Fibroblast of the aortic adventitia (primary cell): ENCODE results near the gene ZNF772. TPM values are rescaled to one million over a fixed set of nuclear protein-coding genes. Genes with fewer than 3 reads are reported as not detected.
"Not testable (repeated sequence)": the region's sequence is repeated elsewhere in the genome, so short reads cannot be mapped to it uniquely, and the experiment has no call there.

Experiments
- DNase-seq: peaks from one replicate; pipeline ENCODE4 v3.0.0-alpha.2; 2010; ENCODE audit warnings: low read depth
- H3K4me3 ChIP-seq: 2 replicates; pipeline ENCODE4 v1.5.1; 2011; ENCODE audit warnings: low read depth, mild to moderate bottlenecking, control low read depth, low read length, moderate library complexity
- CTCF ChIP-seq: IDR thresholded peaks from 2 replicates; pipeline ENCODE4 v1.5.1; 2011; ENCODE audit warnings: mild to moderate bottlenecking, low read length, control low read depth, inconsistent platforms; ENCODE audit not compliant: insufficient read depth
- total RNA-seq: library from RNA; depleted of rRNA; stranded (reverse); fragments of >200 nt; gene quantifications from 2 replicates; pipeline ENCODE4 v1.2.3, GENCODE V29; 2012; ENCODE audit warnings: low replicate concordance

Gene ZNF772
- total RNA-seq = 6.4 and 17.9 TPM in 2 replicates

- DNase-seq = peak; percentile 94
Measured at GRCh38 chr19:57477191-57478008, at the start of gene ZNF772. Gene ZNF772, minus strand, starts transcription at chr19:57477566. Its CDS starts 257 bp downstream, at chr19:57477309.

GRCh38 chr19:57518021-57518420 lies 40.7 kb upstream of the ZNF772 start:
- not testable (repeated sequence) for DNase-seq, H3K4me3 ChIP-seq

More at GRCh38 chr19:57477191-57478008, at the start of gene ZNF772:
- peak; percentile 81 for TF ChIP-seq CTCF
- peak within 1 kb of the TSS; percentile 92 for H3K4me3 ChIP-seq

- H3K4me3 ChIP-seq = no peak overlapping the region
- TF ChIP-seq CTCF = no peak
Measured at GRCh38 chr19:57515255-57515654, 37.9 kb upstream of the ZNF772 start.

GRCh38 chr19:57512845-57513244 lies 35.5 kb upstream of the ZNF772 start:
- no peak for TF ChIP-seq CTCF
- DNase-seq = peak; percentile 15
- no peak overlapping the region for H3K4me3 ChIP-seq

More at GRCh38 chr19:57515255-57515654, 37.9 kb upstream of the ZNF772 start:
- peak; percentile 7 for DNase-seq

GRCh38 chr19:57511484-57511883 lies 34.1 kb upstream of the ZNF772 start:
- no peak for TF ChIP-seq CTCF
- no peak overlapping the region for H3K4me3 ChIP-seq
- DNase-seq = no peak

GRCh38 chr19:57506163-57506562 lies 28.8 kb upstream of the ZNF772 start:
- no peak for TF ChIP-seq CTCF
- no peak overlapping the region for H3K4me3 ChIP-seq
- DNase-seq = no peak

GRCh38 chr19:57500400-57500799 lies 23.0 kb upstream of the ZNF772 start:
- peak; percentile 56 for DNase-seq
- H3K4me3 ChIP-seq = peak overlapping the region; percentile 70

GRCh38 chr19:57499680-57500395 lies 22.5 kb upstream of the ZNF772 start, which contains the start of gene ZNF773:
Gene ZNF773, plus strand, starts transcription at chr19:57499938. Its CDS starts 143 bp downstream, at chr19:57500081.
- H3K4me3 ChIP-seq = peak within 1 kb of the TSS; percentile 77
- DNase-seq = peak; percentile 95

GRCh38 chr19:57499332-57499679 lies 21.9 kb upstream of the ZNF772 start:
- DNase-seq, H3K4me3 ChIP-seq: not testable (repeated sequence)

- peak overlapping the region; percentile 68 for H3K4me3 ChIP-seq
- peak; percentile 58 for DNase-seq
Measured at GRCh38 chr19:57488299-57488644, 10.9 kb upstream of the ZNF772 start.
